HG02884 (cell line): Measurements from ENCODE around the gene TFPI.

Experiments used
- ATAC-seq: cut with Tn5 transposase; IDR thresholded peaks from one replicate; pipeline ENCODE4 v1.9.1; 2021; ENCODE audit warnings: mild to moderate bottlenecking, moderate library complexity; ENCODE audit not compliant: unreplicated experiment

Gene TFPI

GRCh38 chr2:187470698-187471097 lies 83.5 kb downstream of the TFPI start:
- ATAC-seq, result no peak

DNA sequence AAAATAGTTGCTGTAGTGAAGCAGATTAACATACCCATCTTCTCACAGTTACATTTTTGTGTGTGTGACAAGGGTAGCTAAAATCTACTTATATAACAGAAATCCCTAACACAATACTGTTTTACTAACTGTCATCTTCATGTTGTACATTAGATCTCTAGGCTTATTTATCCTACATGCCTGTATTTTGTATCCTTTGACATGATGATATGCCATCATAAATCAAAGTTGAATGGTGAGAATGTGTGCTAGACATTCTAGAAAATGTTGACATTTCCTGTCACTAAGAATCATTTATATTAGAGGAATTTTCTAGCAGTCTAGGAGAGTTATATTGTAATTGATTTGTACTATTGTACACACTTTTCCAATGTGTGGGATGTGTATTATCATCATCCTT lies 84.7 kb downstream of the TFPI start:
- no peak for ATAC-seq

DNA sequence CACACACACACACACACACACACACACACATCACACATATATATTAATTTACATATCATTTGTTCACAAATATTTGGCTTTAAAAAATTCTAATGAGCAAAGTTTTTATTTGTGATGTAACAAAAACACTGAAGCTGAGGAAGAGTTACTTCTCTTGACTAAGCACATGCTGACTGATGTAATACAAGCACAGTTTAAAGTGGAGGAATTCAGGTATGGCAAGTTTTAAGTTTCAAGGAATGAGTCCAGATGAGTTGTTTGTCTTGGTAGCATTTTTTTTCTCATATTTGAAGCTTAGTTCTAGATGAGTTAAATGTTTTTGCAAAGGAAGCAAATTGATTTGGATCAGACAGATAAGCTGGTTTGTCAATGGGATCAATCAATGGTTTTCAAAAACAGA lies 86.0 kb downstream of the TFPI start:
- no peak for ATAC-seq

GRCh38 chr2:187466129-187466792 lies 88.0 kb downstream of the TFPI start:
- no peak for ATAC-seq

- no peak for ATAC-seq
Measured at GRCh38 chr2:187462839-187463238, 91.4 kb downstream of the TFPI start.

- no peak for ATAC-seq
Measured at GRCh38 chr2:187461294-187462261, 92.7 kb downstream of the TFPI start.

DNA sequence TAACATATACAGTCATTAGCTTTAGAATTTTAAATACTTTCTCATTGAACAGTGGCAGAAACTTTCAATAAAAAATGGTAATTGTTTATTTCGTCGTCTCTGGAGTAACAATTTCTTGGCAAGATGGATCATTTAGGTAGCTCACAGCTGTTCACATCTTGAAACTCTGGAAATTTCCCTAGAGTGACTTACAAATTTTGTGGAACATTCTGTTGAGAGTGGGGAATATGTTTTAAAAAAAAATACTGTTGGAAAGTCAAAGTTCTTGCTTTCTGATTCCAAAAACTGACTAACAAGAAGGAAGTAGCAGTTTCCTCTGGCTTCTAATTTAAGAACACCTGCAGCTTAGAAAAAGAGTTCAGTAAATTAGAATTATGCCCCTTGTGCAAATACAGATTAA lies 95.0 kb downstream of the TFPI start:
- ATAC-seq, result no peak

DNA sequence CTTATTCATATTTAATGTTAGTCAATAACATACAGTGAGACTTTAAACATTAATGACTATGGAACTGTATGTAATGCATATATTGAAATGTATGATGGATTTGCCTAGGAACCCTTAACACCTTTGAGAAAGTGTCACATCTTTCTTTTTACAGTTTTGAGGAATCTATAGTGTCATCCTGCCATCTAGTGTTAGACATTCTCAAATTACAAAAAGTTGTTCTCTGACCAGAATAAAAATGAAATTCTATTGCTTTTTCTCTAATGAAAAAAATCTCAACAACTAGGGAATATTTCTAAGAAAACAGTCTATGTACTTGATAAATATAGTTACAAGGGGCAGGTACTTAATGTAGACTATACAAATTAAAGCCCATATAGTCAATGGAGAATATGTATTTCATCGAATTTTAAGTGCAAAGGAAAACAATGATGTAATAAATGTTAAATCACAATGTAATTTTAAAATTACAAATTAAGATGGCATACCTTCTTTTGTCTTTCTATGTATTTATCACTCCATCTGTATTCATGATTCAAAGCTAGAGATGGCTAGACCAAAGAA lies 101.1 kb downstream of the TFPI start:
- ATAC-seq, result no peak

DNA sequence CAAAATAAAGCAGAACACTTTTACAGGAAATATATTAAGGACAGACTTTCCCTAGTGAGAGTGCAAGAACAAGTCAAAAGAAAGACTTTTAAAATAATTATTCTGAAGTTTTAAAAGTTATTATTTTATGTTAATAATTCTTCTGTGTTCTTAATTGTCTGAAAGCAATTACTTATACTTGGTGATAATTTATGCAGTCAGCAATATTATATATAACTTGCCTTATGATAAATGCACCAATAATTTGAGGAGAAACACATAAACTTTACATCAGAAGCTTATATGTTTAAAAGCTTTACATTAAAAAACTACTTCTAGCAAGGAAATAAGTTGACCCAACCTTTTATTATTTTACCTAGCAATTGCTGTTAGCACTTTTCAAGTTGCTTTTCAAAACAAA lies 102.7 kb downstream of the TFPI start:
- ATAC-seq, result no peak

DNA sequence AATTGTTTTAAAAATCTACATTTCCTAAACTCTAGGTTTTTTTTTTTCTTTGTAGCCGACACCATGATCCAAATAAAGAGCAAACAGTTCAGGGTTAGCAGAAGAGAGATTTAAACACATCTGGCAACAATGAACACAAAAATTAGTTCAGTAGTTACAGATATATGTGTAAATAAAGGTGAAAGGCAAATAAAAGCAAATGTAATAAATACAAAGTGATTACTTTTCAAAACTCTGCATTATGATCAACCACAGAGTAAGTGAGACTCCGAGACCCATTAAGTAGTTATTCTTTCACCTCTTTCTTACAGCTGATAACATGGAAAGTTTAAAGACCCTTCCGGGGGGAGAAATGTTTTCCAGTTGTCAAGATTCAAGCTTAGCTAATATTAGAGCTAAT lies 106.9 kb downstream of the TFPI start:
- ATAC-seq, result no peak

- no peak for ATAC-seq
Measured at GRCh38 chr2:187446711-187447110, 107.5 kb downstream of the TFPI start.

DNA sequence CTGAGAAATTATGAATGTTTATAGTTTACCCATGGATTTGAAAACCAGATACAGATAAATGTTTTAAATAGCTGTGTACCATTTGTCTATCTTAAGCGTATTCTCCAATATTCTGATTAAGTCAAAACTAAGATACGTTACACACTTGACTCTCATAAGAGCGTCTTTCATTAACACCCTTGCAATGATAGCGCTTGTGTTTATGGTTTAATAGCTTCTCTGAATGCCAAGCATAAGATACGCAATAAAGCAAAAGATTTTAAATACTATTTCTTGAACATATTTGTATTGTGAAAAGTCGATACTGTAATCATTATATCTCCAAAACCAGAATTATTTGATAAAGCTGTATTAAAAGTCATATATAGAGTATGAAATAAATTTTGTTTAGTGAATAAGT lies 109.2 kb downstream of the TFPI start:
- no peak for ATAC-seq

GRCh38 chr2:187442778-187443177 lies 111.5 kb downstream of the TFPI start:
- no peak for ATAC-seq

- no peak for ATAC-seq
Measured at GRCh38 chr2:187442378-187442777, 111.9 kb downstream of the TFPI start.

GRCh38 chr2:187440101-187440675 lies 114.0 kb downstream of the TFPI start:
- no peak for ATAC-seq

GRCh38 chr2:187438455-187438854 lies 115.8 kb downstream of the TFPI start:
- ATAC-seq, result no peak

DNA sequence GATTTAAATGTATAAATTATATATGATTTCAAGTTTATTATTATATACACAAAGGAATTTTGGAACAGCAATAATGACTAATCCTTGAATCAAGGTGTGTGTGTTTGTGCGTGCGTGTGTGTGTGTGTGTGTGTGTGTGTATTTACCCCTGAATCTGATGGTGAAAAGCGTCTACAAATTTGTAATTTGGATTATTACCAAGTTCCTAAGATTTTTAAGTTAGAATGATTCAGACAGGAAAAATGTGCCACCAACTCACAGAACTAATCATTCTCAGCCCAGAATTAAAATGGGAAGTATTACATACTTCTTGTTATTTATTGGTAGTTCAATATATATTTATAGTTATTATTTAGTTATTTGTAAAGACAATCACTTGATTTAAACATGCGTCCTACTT lies 118.5 kb downstream of the TFPI start:
- ATAC-seq, result no peak

GRCh38 chr2:187435078-187435477 lies 119.2 kb downstream of the TFPI start:
- ATAC-seq, result no peak

DNA sequence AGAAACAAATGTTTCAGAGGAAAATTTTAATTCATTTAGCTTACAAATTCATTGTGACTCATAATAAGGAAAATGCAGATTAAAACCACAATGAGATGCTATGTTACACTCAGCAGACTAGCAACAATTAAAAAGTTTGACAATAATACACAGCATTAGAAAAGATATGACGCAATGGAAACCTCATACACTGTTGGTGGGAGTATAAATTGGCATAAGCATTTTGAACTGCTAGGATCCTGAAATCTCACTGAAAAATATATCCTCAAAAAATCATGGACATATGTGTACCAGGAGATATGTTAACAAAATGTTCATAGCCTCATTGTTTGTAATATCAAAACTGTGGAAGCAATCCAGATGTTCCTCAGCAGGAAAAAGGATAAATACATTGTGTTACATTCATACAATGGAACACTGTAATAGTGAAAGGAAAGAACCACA lies 119.9 kb downstream of the TFPI start:
- no peak for ATAC-seq

DNA sequence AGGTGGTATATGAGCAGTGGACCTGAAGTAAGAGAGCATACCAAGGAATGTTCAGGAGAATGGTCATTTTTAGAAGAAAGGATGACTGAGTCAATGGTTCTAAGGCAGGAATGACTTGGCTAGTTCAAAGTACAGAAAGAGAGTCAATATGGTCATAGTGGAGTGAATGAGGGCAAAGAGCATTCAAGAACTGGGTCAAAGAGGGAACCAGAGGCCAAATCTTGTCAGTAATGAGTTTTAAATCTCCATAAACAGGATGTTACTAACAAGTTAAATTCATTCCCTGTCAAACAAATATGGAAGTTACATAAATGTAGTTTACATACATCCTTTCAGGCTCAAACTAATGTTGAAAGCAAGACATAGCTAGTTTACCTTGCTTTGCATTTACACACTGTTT lies 122.3 kb downstream of the TFPI start:
- ATAC-seq, result no peak

DNA sequence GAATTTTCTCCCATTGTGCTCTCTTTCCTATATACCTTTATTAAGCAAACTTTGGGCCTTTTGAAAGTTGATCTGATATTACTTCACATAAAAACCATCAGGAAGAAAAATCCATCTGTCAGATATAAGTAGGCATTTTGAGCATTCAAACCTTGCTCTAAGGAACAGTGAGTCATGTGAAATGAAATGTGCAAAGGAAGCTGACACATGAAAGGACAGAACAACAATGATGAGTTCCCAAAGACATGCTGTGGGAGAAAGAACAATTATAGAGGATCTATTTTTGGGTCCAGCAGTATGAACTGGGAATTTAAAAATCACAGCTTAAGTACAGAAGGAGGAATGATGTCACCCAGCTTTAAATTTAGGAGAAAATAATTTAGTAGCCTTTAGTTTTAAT lies 124.2 kb downstream of the TFPI start:
- ATAC-seq, result no peak

DNA sequence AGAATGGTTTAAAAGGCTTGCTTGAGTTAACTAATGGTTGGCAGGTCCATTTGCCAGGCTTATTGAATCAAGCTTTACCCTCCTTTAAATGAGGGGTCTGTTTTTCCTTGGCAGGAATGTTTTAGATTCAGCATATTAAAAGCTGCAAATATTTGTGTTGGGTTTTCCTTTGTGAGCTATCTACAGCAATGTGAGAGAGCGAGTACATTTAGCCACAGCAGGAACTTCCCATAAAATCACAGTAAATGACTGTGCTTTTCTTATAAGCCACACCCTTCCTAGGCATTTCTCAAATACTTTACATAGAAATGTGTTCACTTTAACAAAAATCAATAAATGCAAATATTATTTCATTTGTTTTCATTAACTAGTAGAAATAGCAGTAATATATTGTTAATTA lies 130.1 kb downstream of the TFPI start:
- ATAC-seq, result no peak
